GM19395 (cell line): ENCODE measurements around the gene ZC3H7B.
"Not testable (repeated sequence)": the region's sequence is repeated elsewhere in the genome, so short reads cannot be mapped to it uniquely, and the experiment has no call there.

ENCODE experiments used
- ATAC-seq: cut with Tn5 transposase; IDR thresholded peaks from one replicate; pipeline ENCODE4 v1.9.1; 2021; ENCODE audit warnings: mild to moderate bottlenecking, moderate library complexity; ENCODE audit not compliant: unreplicated experiment

Gene ZC3H7B

DNA sequence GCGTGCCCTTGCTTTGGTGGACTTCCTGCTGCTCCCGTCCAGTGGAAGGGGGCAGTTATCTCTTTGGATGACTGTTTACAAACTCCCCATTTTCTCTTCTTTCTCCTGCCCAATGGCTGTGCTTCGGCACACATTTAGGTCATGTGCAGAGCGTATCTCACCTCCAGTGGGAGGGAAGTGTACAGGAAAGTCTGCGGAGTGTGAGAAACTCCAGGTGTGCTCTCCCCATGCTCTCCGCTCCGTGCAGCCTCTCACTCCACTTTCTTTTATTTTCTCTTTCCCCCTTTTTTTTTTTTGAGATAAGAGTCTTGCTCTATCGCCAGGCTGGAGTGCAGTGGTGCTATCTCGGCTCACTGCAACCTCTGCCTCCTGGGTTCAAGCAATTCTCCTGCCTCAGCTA, 68.5 kb downstream of the ZC3H7B start:
- no peak for ATAC-seq

DNA sequence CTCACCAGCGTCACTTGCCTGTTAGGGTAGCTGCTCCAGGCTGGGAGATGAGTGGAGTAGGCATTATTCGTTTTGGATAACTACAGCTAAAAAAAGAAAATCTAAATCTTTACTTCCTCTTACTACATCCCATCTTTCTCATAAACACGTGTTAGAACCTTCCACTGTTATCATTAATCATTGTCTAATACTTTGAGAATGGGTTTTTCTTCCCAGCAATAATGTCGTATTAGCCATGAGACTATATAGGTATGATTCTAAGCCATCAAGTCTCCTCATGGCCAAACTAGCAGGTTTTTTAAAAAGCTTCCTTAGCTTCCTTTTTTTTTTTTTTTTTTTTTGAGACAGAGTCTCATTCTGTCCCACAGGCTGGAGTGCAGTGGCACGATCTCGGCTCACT, 76.5 kb downstream of the ZC3H7B start:
- no peak for ATAC-seq

DNA sequence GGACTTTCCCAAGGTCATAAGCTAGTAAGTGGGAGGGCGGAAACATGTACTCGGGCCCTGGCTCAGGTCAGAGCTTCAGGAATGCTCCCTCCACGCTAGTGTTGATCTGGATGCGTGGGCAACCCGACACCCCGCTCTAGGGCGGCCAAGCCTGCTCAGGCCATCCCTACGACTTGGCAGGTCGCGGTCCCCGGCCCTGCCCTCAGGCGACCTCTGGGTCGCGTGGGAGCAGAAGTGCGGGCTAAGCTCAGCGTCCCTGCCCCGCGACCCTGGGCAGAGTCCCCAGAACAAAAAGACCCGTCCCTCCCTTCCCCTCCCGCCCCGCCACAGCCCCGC, 79.6 kb downstream of the ZC3H7B start:
- ATAC-seq: peak; percentile 23

DNA sequence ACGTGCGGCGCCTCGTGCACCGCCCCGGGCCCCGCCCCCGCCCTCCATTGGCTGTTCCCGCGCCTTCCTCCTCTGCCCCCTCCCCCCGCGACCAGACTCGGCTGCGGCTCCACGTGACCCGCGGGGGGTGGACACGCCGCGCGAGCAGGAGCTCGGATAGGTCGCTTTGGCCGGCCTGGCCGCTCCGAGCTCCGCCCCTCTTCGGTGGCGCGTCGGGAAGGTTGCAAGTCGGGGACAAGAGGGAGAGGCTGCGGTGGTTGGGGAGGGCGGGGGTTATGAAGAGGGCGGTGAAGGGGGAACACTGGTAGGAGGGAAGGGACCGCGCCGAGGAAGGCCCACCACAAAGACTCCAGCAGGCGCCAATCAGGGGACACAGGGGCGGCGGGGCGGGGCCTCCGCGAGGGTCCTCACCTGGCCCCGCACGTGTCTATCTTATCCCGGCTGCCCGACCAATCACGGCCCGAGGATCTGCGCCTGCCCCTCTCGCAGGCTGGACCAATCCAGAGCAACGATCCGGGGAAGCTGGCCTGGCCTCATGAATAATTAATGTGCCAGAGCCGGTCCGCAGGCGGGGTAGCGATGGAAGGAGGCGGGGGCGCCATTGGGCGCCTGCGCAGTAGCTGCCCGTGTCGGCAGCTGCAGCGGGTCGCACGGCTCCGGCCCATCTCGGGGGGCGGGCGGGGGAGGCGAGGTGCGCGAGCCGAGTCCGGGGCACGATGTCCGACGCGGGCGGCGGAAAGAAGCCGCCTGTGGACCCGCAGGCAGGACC, 80.2 kb downstream of the ZC3H7B start, which contains the start of gene TEF:
Gene TEF (plus strand): TSS at position 614 of the 769 bp plus-strand sequence. CDS start 103 bp downstream, at position 717.
- ATAC-seq: peak; percentile 85

DNA sequence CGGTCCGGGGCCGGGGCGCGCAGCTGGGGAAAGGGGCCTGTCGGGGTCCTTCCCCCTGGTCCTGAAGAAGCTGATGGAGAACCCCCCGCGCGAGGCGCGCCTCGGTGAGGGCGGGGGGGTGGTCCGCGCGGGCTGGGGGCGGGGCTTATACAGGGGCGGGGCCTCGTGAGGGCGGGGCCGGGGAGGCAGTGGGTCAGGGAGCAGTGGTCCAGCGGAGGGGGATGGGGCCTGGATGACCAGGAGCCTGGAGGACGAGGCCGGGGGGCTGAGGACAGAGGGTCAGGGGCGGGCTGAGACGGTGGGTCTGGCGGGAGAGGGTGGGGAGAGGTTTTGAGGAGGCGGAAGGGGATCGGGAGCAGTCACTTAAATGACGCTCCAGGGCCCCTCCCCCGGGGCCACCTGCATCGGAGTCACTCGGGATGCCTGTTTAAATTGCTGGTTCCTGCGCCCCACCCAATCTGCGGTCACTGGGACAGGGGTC, 80.8 kb downstream of the ZC3H7B start:
- peak; percentile 35 for ATAC-seq

DNA sequence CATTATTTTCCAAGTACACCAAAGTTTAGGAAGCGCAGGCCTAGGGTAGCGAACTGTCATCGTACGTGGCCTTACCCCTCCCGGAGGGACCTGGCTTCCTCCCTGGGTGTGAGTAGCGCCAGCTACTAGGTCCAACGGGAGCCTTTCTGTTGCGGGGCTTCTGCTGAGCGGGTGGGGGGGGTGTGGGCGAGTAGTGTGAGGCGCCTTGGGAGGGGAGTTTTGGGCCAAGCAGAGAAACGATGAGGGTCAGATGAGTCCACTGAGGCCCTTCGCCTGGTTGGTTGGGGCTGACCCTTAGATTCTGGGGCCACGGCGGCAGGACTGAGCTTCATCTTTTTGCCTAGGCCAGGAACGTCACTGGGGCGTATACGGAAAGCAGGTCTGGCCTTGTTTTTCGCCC, 81.3 kb downstream of the ZC3H7B start:
- ATAC-seq: no peak

DNA sequence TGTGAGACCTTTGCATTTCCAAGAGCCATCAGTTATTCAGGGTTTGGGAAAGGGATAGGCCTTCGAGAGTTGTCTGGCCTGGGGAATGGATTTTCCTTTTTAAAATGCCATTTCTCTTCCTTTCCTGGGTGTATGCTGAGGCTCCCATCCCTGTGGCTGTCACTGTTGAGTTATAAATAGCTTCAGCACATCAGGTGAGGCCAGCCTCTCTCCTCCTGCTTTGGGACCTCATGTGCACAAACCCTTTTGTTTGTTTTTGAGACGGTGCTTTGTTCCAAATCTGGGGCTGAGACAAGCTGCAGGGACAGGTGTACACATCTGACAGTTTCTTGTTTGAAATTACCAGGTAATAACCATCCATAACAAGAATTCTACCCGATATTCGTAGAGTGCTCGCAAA, 81.8 kb downstream of the ZC3H7B start:
- ATAC-seq: no peak

DNA sequence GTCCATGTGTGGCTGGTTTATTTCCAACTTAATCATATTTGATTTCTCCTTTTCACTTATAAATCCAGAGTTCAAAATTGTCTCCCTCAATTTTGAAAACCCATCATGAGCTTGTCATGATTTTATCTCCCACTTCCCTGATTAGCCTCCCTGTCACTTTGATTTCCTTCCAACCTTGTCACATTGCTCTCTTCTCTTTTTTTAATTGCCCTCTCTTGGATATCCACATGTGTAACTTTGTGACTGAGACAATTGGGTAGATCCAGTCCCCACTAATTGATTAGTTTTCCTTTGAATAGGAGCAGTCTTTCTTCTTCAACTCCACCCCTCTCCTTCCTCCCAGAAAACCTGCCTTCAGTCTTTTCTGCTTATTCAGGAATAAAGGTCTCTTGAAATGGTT, 82.8 kb downstream of the ZC3H7B start:
- ATAC-seq: no peak

DNA sequence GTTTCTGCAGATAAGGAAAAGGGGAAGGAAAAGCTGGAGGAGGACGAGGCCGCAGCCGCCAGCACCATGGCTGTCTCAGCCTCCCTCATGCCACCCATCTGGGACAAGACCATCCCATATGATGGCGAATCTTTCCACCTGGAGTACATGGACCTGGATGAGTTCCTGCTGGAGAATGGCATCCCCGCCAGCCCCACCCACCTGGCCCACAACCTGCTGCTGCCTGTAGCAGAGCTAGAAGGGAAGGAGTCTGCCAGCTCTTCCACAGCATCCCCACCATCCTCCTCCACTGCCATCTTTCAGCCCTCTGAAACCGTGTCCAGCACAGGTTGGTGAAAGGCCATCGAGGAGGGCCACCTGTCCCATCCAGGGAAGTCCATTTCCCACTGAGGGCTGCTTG, 86.0 kb downstream of the ZC3H7B start:
- no peak for ATAC-seq

DNA sequence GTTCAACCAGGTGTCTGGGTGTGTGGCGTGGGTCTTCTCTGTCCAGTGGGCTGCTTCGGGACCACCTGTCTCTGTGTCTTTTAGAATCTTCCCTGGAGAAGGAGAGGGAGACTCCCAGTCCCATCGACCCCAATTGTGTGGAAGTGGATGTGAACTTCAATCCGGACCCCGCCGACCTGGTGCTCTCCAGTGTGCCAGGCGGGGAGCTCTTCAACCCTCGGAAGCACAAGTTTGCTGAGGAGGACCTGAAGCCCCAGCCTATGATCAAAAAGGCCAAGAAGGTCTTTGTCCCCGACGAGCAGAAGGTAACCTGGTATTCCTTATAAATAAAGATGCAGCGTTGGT, 92.7 kb downstream of the ZC3H7B start:
- ATAC-seq: no peak

DNA sequence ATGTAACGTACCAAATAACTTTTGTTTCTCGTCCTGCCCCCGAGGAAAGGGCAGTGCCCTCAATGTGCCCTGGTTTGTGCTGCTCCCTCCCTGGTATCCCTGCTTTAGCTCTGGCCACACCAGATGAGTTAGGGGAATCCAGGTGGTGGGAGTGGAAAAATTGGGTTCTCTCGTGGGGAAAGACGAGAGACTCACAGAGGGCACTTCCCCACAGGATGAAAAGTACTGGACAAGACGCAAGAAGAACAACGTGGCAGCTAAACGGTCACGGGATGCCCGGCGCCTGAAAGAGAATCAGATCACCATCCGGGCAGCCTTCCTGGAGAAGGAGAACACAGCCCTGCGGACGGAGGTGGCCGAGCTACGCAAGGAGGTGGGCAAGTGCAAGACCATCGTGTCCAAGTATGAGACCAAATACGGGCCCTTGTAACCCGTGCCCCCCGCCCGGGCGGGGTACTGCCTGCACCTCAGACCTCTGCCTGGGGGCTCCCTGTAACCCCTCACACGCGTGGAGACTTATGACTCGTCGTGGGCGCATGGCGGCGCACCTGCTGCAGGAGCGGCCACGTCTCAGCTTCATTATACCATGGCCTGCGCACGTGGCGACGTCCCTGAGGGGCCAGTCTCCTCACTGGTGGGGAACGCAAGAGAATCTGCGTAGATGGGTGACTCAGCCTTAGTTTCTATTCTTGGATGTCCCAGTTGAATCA, 94.4 kb downstream of the ZC3H7B start:
- ATAC-seq: no peak

DNA sequence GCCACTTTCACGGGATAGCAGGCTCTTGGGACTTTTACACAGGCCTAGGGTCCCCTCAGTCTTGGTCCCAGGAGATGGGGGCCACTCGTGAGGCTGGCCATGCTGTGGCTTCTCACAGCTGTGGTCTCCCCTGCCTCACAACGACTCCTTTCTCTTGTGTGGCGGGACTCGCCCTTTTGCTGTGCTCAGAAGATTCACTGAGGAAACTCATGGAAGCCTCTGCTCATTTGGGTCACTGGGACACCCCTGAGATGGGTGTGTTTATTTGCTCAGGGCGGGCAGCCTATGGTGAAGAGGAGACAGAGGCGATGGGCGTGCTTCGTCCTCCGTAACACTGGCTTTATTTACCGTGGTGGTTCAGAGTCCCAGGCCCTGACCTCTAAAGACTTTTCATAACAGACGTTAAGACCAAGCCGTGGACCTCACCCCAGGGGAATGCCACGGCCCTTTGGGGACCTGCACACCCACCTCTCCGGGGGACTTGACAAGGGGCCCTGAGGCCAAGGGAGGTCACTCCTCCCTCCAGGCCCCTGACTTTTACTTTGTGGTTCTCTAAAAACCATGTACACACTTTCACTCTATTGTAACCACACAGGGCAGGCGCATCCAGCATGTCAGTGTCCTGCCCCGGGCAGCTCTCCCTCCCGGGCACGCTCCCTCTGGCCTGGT, 96.0 kb downstream of the ZC3H7B start:
- ATAC-seq: no peak

DNA sequence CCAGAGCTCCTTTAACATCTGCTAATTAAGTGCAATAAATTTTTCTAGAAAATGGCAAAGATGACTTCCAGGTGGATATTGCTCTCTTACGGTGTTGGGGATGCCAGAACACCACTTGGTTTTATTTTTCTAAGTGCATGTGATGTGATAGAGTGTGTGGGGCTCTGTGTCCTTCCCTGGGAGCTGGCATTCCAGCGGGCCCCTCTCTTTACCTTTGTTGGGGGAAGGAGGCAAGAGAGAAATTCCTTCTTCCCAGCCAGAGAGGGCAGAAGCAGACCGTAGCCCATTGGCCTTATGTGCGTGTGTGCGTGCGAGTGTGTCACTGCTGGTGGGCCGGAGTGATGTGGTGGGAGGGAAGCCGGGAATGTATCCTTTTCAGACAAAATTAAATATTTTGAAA, 97.6 kb downstream of the ZC3H7B start:
- no peak for ATAC-seq

DNA sequence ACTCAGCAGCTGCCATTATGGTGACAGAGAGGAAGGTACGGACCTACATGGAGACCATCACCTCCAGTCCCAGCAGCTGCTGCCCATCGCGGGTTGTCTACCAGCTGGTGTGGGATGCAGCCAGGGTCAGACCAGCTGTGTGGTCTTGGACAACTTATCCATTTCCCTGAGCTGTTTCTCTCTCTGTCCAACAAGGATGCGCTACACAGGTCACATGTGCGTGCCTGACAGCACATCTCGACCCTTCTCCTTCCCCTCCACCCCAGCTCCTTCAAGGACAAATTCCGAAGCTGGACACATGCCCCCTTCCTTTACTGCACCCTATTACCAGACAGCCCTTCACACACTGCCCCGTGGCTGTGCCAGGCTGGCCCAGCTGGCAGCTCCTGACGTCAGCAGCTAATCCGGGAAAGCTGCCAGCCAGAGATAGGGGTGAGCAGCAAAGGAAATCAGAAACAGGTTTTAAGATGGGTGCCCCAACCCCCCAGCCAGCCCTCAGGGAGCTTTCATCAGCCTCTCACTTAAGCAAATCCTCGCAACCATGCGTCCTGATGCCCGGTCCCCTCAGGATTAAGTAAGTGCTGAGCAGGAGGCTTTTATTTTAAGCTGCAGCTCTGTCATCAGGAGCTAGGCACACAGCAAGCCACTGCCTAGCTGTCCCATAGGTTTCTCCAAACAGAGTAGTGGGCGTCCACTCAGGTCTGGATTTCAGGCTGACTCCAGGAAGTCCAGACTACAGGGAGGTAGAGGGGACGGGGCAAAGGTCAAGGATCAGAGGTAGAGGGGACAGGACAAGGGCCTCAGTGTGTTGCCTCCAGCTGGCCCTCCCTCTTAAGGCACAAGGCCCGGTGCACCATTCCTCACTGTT, 100.7 kb downstream of the ZC3H7B start:
- ATAC-seq: no peak

DNA sequence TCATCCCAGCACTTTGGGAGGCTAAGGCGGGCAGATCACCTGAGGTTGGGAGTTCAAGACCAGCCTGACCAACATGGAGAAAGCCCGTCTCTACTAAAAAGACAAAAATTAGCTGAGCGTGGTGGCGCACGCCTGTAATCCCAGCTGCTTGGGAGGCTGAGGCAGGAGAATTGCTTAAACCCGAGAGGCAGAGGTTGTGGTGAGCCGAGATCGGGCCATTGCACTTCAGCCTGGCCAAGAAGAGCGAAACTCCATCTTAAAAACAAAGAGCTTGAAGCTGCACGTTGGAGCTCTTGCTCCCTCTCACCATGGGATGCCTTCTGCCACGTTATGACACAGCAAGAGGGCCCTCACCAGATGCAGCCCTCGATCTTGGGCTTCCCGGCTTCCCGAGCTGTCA, 101.5 kb downstream of the ZC3H7B start:
- not testable (repeated sequence) for ATAC-seq

DNA sequence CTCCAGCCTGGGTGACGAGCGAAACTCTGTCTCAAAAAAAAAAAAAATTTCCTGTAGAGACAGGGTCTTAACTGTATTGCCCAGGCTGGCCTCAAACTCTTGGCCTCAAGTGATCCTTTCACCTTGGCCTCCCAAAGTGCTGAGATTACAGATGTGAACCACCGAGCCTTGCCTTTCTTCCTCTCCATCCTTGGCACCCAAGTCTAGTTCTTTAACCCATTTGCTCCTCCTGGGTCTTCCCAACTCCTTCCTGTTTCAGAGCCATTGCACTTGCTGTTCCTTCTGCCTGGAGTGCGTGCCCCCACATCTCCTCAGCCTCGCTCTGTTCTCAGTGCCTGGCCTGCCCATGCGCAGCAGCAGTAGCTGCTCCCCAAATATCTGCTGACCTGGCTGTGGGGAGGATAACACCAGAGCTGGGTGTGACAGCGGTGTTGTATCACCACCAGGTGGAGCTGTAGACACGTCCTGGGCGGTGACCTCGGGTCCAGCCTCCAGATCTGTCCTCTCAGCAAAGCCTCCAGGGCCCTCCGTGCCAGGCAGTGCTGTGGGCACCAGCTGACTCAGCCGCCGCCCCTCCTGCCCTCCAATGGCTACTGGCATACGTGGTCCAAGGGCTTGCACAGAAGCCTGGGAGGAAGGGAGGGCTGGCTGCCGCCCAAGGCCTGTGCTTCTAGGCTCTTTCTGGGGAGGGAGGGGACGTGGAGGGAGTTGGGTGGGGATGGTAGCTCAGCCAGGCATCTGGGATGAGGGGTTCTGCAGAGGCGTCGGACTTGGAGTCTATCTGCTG, 102.4 kb downstream of the ZC3H7B start:
- peak; percentile 61 for ATAC-seq

DNA sequence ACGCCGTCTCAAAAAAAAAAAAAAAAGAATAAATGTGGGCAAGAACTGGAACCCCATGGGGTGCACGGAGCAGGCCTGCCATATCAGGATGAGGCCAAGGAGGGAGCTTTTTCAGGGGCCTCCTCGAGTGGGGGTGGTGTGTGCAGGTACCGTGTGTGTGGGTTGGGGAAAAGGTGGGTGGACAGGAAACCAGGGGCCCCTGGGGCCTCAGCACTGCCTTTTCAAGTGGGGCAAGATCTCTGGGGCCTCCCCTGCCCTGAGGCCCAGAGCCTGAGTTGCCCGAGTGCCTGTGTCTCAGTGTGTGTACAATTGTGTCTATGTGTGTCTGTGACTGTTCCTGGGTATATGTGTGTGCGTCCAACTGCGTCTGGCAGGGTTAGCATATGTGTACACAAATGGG, 104.3 kb downstream of the ZC3H7B start:
- ATAC-seq: no peak

DNA sequence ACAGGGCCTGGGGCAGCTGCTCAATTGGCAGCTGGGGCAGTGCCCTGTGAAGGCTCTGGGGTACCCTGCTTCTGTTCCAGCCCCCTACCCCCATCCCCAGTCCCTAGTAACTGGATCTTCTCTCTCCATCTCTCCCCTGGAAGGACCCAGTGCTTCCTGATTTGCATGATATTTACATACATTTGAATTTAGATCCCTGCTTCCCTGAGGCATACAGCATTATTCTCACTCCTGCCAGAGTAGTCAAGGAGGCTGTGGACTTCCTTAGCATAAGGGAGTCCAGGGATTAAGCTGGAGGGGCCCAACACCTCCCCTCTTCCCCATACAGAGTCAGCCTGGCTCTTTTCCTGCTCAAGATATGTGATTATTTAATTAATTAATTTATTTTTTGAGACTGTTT, 105.1 kb downstream of the ZC3H7B start:
- no peak for ATAC-seq

DNA sequence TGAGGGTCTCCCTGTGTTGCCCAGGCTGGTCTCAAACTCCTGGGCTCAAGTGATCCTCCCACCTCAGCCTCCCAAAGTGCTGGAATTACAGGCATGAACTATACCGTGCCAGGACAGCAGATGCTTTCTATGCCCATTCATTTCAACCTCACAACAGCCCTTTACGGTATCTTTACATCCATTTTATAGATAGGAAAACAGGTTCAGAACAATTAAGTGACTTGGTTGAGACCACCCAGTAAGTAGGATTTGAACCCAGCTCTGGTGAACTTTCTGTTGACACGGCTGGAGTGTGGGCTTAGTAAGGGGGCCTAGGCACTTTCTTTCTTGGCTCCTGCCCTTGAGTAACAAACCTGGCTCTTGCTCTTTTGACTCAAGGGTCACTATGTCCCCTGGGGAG, 106.1 kb downstream of the ZC3H7B start:
- no peak for ATAC-seq

DNA sequence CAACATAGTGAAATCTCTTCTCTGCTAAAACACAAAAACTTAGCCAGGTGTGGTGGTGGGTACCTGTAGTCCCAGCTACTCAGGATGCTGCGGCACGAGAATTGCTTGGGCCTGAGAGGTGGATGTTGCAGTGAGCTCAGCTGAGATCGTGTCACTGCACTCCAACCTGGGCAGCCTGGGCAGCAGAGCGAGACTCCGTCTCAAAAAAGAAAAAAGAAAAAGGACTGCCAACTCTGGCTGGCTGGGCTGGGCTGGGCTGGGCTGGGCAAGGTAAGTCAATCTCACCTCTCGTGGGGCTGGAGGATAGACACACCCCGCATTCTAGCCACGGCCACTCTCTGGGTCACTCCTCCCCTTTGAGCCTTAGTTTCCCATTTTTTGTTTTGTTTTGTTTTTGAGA, 107.3 kb downstream of the ZC3H7B start:
- ATAC-seq: no peak
